ENCODE results near the gene FBF1.

Gene FBF1

GRCh38 chr17:75914643-75915267 lies 26.1 kb downstream of the FBF1 start:
- DNase-seq = no peak

DNA sequence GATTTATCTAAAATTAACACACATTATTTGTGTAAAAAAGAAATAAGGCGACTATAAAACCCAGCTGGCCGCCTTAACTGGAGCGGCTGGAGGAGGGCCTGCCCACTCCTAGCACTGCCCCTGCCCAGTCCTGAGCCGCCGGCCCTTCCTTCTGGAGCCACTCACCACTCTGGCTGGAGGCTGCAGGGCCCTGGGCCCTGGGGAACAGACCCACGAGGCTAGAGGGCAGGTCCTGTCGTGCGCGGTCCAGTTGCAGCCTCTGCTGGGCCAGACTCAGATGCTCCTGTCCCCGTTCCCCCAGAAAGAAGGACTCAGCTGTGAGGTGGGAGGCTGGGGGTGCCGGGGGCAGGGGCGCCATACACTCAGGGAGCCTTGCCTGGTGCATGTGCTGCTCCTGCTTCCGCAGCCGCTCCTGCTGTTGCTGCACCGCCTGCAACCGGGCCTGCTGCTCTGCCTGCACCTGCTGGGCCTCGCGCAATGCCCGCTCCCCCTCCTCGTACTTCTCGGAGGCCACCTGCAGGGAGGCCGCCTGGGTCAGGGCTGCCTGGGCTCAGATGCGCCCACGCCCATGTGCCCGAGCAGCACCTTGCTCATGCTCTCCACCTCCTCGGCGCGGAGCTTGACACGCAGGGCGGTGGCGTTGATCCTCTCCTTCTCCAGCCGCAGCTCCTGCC lies 27.2 kb downstream of the FBF1 start:
- no peak for DNase-seq

DNA sequence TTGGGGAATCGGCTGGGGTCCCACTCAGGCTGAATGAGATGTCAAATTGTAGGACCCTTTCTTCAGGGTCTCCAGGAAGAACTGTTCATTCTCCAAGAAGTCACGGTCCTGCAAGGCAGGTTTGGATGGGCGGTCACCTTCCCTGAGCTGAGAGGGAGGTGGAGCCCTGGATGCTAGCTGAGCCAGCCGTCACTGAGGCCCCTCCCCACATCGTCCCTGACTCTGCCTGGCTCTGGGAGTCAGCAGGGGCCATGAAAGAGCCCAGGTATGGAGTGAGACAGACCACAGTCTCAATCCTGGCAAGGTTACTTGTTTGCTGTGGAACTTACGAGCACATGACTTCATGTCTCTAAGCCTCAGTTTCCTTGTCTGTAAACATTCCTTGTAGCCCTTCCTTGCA lies 30.1 kb downstream of the FBF1 start:
- DNase-seq = peak; percentile 54

DNA sequence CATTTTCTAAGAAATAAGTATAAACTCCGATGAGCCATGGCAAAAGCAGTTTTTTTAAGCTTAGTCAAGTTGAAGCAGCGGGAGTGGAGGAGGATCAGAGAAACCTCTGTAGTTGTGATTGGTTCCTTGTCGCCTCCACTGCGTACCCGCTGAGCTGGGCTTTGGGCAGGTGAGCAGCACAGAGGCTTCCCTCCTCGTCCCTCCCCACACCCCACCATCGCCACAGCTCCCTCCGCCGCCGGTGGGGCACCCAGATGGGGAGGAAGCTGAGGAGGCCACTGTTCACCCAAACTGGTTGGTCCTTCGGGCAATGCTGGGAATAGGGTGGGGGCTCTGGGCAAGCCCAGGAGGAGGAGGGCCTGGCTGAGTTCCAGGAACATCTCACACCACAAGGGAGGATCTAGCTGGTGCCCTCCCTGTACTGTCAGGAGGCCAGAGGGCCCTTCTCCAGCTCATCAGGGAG lies 31.0 kb downstream of the FBF1 start:
- DNase-seq = peak; percentile 93

DNA sequence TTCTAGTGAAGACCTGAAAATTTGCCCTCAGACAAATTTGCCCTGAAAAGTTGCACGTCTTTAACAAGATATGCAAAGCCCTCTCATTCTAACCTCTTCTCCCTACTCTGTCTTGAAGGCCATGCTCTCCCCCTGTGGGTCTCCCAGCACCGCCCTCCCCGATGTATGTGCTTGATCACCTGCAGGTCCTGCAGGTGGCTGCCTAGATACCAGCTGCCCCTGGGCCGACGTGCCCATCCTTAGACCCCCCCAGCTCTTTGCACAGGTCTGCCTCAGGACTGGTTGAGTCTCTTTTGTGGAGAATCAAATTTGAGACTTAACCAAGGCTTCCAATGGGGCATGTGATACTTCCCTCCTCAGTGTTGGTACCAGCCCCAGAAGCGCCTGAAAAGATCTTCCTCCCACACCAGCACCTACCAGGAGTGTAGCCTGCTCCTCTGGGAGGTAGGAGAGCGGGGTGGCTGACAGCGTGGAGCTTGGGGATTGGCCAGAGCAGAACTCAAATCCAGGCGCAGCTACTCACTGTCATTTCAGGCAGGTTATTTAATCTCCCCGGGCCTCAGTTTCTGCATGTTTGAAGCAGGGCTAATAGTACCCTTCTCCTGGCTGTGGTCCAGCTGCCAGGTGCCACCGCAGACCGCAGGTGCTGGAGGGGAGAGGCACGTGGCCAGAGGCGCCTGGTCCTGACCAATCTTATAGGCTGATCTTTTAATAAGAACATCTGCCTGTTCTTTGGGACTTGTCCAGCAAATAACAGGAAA lies 31.6 kb downstream of the FBF1 start:
- peak; percentile 98 for DNase-seq

- DNase-seq = peak; percentile 53
Observed at GRCh38 chr17:75908201-75908600, 32.6 kb downstream of the FBF1 start.

- no peak for DNase-seq
Observed at GRCh38 chr17:75906143-75906884, 34.5 kb downstream of the FBF1 start.

DNA sequence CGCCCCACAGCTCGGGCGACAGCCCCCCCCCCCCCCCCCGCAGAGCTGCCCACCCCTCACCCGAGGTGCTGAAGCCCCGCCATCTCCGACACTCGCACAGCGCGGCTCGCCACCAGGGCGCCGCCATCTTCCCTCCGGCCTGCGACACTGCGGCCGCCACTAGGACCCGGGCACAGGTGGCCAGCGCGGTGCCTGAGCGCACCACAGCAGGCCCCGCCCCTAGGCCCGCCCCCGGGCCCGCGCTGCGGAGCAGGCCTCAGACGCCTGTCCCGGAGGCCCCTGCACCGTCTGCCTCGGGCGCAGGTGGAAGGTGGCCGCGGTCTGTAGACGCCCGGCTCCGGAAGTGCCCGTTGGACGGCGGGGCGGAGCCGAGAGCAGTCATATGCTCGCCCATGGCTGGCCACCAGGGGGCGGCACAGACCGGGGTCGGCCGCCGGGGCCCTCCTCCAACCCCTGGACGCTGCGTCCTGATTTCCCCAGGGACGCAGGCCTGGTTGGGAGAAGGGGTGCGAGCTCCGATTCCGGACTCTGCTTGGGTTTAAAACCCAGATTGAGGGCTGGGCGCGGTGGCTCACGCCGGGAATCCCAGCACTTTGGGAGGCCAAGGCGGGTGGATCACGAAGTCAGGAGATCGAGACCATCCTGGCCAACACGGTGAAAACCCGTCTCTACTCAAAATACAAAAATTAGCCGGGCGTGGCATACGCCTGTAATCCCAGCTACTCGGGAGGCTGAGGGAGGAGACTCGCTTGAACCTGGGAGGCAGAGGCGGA lies 35.9 kb downstream of the FBF1 start, which contains the start of gene MRPL38:
Gene MRPL38 (minus strand): TSS at position 136 of the 773 bp plus-strand sequence. CDS start 9 bp downstream, at position 127.
- peak; percentile 97 for DNase-seq

DNA sequence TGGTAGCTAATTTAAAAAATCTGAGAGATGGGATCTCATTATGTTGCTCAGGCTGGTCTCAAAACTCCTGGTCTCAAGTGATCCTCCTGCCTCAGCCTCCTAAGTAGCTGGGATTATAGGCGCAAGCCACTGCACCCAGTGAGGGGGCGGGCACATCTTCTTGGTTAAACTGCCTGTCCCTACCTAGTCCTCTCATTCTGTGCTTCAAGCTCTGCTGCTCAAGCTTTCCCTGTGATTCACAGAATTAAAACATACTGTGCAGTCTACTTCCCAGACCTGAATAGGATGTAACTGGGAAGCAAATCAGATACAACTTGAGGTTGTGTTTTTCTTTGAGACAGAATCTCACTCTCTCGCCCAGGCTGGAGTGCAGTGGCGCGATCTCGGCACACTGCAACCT lies 38.4 kb downstream of the FBF1 start:
- DNase-seq = no peak

GRCh38 chr17:75901727-75902126 lies 39.1 kb downstream of the FBF1 start:
- no peak for DNase-seq

- DNase-seq = no peak
Observed at GRCh38 chr17:75900691-75901533, 39.9 kb downstream of the FBF1 start.

DNA sequence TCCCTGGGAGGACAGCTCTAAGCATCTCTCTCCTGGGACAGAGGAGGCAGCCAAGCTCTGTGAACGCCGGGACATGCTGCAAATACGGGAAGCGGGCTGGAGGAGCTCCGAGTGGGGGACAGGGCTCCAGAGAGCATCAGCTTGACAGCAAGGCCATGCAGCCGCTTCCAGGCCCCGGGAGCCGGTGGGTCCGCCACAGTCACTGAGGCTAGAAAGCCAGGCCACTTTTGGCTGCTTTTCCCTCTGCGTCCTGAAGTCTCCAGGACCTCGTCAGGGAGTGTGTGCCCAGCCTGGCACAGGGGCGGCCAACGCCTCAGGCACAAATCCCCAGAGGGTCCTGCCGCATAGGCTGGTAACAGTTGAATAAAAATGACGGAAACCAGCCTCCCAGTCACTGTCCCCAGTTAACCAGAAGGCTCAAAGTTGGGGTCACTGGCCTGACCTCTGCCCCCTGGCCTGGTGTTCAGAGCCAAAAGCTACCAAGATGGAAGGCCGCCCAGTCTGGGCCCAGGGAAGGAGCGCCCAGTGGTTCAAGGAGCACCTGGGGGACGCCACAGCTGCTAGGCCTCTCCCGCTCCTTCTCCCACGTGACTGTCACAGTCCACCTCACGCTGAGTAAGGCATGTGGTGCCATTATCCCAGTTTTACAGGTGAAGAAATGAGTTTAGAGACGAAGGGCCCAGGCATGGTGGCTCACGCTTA lies 40.9 kb downstream of the FBF1 start:
- no peak for DNase-seq

- DNase-seq = no peak
Observed at GRCh38 chr17:75899353-75899752, 41.5 kb downstream of the FBF1 start.

GRCh38 chr17:75898791-75899190 lies 42.1 kb downstream of the FBF1 start:
- DNase-seq = no peak

DNA sequence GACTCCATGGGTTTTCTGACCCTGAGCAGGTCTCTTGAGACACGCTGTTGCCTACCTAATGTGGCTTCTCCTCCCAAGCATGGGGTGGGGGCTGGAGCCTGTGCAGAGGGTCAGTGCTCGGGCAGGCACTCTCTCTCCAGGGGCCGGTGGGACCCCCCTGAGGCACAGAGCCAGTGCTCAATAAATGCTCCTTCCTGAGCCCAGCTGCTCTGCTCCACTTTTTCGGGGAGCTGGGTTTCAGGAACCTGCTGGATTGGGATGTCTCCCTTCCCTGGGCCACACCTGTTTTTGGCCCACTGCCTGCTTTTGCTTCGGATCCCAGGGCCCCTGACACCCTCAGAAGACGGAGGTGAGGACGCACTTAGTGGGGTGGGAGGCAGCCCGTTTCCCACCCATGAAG lies 42.8 kb downstream of the FBF1 start:
- DNase-seq = no peak

- DNase-seq = no peak
Observed at GRCh38 chr17:75897160-75898019, 43.5 kb downstream of the FBF1 start.

DNA sequence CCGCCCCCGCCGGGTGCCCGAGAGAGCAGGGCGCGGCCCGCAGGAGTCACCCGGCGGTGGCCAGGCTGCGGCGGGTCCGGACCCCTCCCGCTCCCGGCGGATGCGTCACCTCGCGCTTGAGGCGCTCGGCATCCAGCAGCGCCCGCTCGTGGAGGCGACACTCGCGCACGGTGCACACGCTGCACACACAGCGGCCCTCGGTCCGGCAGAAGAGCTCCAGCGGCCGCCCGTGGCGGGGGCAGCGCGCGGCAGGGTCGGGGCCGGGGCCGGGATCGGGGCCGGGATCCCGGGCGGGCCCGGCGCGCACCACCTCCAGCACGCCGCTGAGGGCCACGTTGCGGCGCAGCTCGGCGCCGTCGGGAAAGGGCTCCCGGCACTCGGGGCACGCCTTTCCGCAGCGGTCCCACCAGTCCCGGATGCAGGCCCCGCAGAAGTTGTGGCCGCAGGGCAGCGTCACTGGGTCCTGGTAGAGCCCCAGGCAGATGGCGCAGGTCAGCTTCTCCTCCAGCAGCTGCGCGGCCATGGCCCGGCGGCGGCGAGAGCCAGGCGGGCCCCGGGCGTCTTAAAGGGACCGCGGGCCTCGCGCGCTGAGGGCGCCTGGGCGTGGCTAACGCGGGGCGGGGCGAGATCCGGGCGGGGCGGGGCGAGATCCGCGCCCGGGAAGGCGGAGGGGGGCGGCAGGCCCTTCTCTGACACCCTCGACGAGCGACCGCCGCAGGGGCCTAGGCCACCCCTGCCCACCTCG lies 44.3 kb downstream of the FBF1 start, which contains the start of gene TRIM65:
Gene TRIM65 (minus strand): TSS at position 537 of the 745 bp plus-strand sequence. CDS start 14 bp downstream, at position 523.
- DNase-seq = peak; percentile 73

DNA sequence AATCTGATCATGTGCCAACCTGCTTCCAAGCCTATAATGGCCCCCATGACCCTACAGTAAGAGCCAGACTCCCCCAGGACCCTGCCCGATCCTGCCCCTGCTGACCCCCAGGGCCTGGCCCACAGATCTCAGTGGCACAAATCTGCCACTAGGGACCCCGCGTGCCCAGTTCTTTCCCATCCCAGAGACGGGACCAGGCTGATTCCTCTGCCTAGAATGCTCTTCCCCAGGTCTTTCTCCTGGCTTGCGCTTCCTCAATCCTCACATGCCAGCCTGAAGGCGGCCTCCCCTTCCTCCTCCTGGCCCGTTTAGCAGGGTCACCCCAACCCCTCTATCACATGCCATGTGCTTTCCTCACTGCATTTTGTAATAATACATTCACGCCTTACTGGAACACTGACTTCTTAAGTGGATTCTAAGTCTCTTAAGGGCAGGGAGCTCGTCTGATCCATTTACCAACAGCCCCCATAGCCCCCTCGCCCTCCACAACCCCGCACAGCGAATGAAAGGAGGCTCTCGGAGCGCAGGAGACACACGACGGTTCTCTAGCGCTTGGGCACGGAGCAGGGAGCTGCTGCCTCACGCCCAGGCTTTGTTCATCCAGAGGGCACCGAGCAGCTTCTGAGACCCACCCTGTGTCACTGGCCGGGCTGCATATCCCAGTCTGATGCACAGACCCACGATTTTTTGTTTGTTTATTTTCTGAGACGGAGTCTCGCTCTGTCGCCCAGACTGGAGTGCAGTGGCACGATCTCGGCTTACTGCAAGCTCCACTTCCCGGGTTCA lies 45.3 kb downstream of the FBF1 start:
- DNase-seq = no peak
